Measurements from ENCODE around the gene HS1BP3.

Gene HS1BP3

DNA sequence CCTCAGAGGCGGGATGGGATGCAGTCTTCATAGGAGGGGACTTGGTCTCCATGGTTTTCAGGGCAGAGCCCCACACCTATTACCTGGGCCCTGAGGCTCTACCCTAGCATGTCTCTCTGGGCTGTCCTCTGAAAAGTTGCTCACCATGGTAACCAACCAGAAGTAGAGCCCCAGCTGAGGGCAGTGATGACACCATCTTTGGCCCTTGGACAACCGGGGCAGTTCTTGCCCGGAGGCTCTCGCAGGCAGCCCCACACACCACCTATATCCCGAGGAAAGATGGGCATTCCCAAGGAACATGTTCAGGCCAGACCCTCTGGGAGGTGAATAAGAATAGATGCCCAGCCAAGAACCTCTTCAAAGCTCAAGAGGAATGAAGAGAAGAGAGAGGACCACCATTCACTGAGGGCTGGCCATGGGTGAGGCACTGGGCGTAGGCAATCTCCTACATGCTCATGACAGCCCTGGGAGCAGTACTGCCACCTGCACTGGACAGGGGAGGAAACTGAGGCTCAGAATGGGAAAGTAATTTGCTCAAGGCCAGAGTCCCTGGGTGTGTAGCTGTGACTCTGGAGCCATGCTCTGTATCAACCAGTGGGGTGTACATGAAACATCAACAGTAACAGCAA, 72.5 kb downstream of the HS1BP3 start:
- no peak for DNase-seq (ENCODE audit: extremely low spot score, insufficient read length, low read depth)
- FAIRE-seq = no peak

DNA sequence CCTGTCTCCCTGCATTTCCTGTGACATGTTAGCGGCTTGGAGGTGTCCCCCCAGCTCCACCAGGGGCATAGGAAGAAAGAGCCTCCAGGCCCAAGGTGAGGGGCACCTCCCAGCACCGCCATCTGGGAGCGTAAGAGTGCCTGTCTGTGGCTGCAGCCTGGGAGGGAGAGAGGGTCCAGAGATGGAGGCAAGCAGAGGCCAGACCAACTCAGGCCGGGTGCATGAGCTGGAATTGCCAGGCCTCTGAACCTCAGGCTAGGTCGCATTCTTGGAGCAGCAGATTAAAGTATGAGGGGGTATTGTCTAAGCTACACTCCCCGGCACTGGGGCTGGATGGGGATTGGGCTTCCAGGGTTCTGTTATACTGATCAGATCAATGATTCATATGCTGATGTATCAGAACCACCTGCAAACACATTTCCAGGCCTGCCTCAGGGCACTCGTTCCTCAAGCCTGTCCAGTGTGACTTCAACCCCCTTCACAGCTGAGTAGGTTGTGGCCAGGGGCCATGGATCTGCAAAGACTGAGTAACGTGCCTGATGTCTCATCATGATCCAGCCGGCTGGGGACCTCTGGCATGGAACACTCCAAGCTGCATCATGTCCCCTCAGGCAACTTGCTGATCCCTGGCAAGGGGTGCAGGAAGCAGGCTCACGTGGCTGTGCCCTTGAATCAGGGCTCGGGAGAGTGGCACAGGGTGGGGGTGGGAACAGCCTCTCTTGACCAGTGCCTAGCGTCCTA, 73.2 kb downstream of the HS1BP3 start:
- DNase-seq (ENCODE audit: extremely low spot score, insufficient read length, low read depth) (no peak), FAIRE-seq (no peak)

- peak; percentile 92 for FAIRE-seq
- peak; percentile 46 for DNase-seq (ENCODE audit: extremely low spot score, insufficient read length, low read depth)
Measured at GRCh38 chr2:20576598-20577115, 74.2 kb downstream of the HS1BP3 start.

DNA sequence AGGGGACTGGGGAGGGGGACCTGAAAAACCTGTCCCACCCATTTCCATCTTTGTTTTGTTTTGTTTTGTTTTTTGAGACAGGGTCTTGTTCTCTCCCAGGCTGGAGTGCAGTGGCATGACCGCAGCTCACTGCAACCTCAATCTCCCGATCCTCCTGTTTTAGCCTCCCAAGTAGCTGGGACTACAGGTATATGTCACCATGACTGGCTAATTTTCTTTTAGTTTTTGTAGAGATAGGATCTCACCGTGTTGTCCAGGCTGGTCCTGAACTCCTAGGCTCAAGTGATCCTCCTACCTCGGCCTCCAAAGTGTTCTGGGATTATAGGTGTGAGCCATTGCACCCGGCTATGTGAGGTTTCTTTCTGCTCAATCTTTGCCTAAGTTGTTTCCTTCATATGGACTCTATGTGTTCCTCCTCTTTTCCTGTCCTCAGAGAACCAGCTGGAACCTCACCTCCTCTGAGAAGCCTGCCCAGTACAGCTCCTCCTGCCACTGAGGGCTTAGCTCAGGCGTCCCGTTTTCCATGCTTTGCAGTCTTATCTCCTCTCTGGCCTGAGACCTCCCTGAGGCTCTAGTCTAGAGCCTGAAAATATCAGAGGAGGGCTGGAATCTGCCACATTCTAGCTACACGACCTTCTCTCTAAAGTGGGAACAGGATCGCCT, 74.8 kb downstream of the HS1BP3 start:
- DNase-seq (ENCODE audit: extremely low spot score, insufficient read length, low read depth) (no peak), FAIRE-seq (no peak)

- no peak for DNase-seq (ENCODE audit: extremely low spot score, insufficient read length, low read depth)
- no peak for FAIRE-seq
Measured at GRCh38 chr2:20575414-20575813, 75.5 kb downstream of the HS1BP3 start.

DNA sequence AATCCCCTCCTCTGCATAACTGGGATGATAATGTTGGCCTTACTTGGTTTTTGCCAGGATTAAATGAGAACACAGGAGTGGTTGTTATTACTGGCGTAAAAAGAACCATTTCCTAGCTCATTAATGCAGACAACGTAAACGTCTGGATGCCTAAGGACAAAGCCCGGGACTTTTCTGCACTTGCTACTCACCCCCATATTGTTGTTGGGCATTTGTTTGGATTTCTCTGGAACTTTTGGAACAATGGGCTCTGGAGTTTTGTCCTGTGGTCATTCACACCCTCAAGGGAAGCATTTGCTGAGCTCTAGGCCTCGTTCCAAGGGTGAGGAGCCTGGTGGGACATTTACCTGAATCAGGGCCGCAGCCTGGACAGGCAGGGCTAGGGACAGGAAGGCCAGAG, 76.0 kb downstream of the HS1BP3 start:
- FAIRE-seq = no peak
- DNase-seq (ENCODE audit: extremely low spot score, insufficient read length, low read depth) = no peak

DNA sequence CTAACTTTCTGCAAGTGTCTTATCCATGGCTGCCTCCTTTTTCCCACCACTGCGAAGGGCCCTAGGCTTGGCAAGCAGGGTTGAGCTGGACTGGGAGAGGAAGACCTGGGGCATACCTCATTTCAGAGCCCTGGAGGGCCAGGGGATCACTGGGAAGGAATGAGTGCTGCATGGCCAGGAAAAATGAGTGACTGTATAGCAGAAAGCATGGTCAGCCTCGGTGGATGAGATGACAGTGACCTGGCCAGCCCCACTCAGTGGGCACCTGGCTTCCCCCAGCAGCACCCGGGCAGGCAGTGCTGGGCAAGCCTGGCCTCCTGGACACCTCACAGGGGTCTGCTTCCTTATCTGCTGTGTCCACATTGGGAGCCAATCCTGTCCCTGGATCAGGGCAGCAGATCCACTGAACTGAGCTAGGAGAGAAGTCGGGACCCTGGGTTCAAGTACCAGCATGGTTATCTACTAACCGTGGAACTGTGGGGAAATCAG, 76.4 kb downstream of the HS1BP3 start:
- no peak for DNase-seq (ENCODE audit: extremely low spot score, insufficient read length, low read depth)
- no peak for FAIRE-seq

DNA sequence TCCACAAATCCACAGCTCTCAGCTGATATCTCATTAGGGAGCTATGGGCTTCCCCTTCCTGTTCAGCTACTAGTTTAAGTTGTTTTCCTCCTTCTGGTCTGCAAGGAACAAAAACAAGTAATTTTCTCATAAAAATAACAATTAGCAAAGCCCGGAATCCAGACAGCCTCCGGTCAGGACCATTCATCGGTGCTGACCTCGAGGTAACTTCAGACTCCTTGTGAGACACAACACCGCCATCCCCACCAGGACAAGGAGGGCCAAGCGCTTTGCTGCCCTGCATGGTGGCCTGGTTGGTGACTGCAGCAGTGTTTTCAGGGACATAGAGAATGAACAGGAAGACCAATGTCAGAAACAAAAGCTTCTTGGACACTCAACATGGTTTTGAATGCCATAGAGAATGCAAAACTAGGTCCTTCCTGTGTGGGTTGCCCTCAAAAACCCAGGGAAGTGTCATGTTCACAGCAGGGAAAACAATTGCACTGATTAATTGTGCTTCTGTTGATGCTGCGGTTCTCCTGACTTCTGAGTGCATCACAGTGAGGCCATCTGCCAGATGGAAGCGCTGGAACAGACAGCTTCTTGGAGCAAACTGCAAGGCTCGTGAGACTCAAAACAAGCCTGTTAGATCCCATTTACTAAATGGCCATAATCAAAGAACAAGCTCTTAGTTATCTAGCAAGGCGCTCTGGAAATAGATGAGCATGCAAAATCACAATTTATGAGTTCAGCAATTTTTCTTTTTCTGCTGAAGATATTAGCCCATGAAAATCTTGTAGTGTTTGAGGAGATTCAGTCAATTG, 77.1 kb downstream of the HS1BP3 start:
- DNase-seq (ENCODE audit: extremely low spot score, insufficient read length, low read depth) (no peak), FAIRE-seq (no peak)

GRCh38 chr2:20572221-20572620, 78.7 kb downstream of the HS1BP3 start:
- no peak for DNase-seq (ENCODE audit: extremely low spot score, insufficient read length, low read depth)
- no peak for FAIRE-seq

GRCh38 chr2:20571644-20572215, 79.2 kb downstream of the HS1BP3 start:
- DNase-seq (ENCODE audit: extremely low spot score, insufficient read length, low read depth) = no peak
- no peak for FAIRE-seq

GRCh38 chr2:20571231-20571630, 79.7 kb downstream of the HS1BP3 start:
- FAIRE-seq (no peak), DNase-seq (ENCODE audit: extremely low spot score, insufficient read length, low read depth) (no peak)

DNA sequence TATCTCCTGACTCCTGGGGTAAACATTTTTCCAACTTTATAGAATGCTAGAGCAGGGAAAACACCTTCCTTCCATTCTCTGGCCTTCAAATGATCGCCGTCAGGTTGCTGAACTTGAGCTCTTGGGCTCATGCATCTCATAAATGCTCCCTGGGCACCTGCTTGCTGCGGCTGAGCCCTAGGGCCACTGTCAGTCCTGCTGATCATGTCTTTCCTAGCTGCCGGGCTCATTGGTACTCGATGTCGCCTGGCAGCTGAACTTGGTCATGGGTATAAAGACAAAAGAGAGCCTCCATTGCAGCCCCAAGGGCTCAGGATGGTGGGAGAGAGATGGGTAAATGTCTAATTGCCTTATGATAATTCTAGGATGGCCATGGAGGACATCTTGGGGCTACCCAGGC, 80.6 kb downstream of the HS1BP3 start:
- DNase-seq (ENCODE audit: extremely low spot score, insufficient read length, low read depth) (no peak), FAIRE-seq (no peak)

- no peak for FAIRE-seq
- no peak for DNase-seq (ENCODE audit: extremely low spot score, insufficient read length, low read depth)
Measured at GRCh38 chr2:20569464-20570223, 81.3 kb downstream of the HS1BP3 start.

- no peak for DNase-seq (ENCODE audit: extremely low spot score, insufficient read length, low read depth)
- FAIRE-seq = no peak
Measured at GRCh38 chr2:20568501-20569463, 82.1 kb downstream of the HS1BP3 start.

- FAIRE-seq = no peak
- DNase-seq (ENCODE audit: extremely low spot score, insufficient read length, low read depth) = no peak
Measured at GRCh38 chr2:20567926-20568179, 83.0 kb downstream of the HS1BP3 start.
